ENCODE results near the gene TOX3.

Gene TOX3

GRCh38 chr16:52398021-52398420, 148.9 kb downstream of the TOX3 start:
- DNase-seq (ENCODE audit: low read depth): no peak

- no peak for DNase-seq (ENCODE audit: low read depth)
Observed at GRCh38 chr16:52393448-52393847, 153.5 kb downstream of the TOX3 start.

GRCh38 chr16:52389045-52389444, 157.9 kb downstream of the TOX3 start:
- DNase-seq (ENCODE audit: low read depth): no peak
